Smooth muscle cell (in vitro differentiated cells): ENCODE measurements around the gene MSH3. TPM values are rescaled to one million over a fixed set of nuclear protein-coding genes. Genes with fewer than 3 reads are reported as not detected.

Experiments used
- DNase-seq: peaks from one replicate; lab custom pipeline; 2025; ENCODE audit not compliant: unreplicated experiment; lab: John Stamatoyannopoulos, UW
- H2AFZ ChIP-seq: fragments of 200-600 bp; sonication (generic); 2 replicates; pipeline ENCODE4 v1.6.0; 2016; ENCODE audit warnings: antibody characterized with exemption, low read depth, mild to moderate bottlenecking
- H3F3A ChIP-seq: fragments of 200-600 bp; sonication (generic); 2 replicates; pipeline ENCODE4 v1.6.0; 2017; ENCODE audit warnings: antibody characterized with exemption, low read depth
- H3K27ac ChIP-seq: fragments of 200-600 bp; sonication (generic); 2 replicates; pipeline ENCODE4 v1.5.1; 2016; ENCODE audit warnings: low read depth, mild to moderate bottlenecking
- H3K27me3 ChIP-seq: fragments of 200-600 bp; sonication (generic); 2 replicates; pipeline ENCODE4 v1.6.1; 2016; ENCODE audit warnings: low read depth, mild to moderate bottlenecking
- H3K36me3 ChIP-seq: fragments of 200-600 bp; sonication (generic); 2 replicates; pipeline ENCODE4 v1.5.1; 2016; ENCODE audit warnings: low read depth
- H3K4me1 ChIP-seq: fragments of 200-600 bp; sonication (generic); 2 replicates; pipeline ENCODE4 v1.5.1; 2016; ENCODE audit warnings: low read depth
- H3K4me2 ChIP-seq: fragments of 200-600 bp; sonication (generic); 2 replicates; pipeline ENCODE4 v1.6.0; 2016; ENCODE audit warnings: mild to moderate bottlenecking
- H3K4me3 ChIP-seq: fragments of 200-600 bp; sonication (generic); 2 replicates; pipeline ENCODE4 v1.5.1; 2016; ENCODE audit warnings: mild to moderate bottlenecking
- H3K79me2 ChIP-seq: fragments of 200-600 bp; sonication (generic); 2 replicates; pipeline ENCODE4 v1.6.0; 2016; ENCODE audit warnings: low read depth, mild to moderate bottlenecking
- H3K9ac ChIP-seq: fragments of 200-600 bp; sonication (generic); 2 replicates; pipeline ENCODE4 v1.6.0; 2016; ENCODE audit warnings: low read depth
- H3K9me3 ChIP-seq: fragments of 200-600 bp; sonication (generic); replicated peaks from 2 replicates; pipeline ENCODE4 v1.5.1; 2016; ENCODE audit warnings: low read depth
- H4K20me1 ChIP-seq: fragments of 200-600 bp; sonication (generic); 2 replicates; pipeline ENCODE4 v1.6.0; 2016; ENCODE audit warnings: low read depth
- WGBS: methylation state at CpG from one replicate; pipeline ENCODE4 v1.1.7; 2016; ENCODE audit warnings: low lambda C conversion rate; 5-methylcytosine and 5-hydroxymethylcytosine counted together
- polyA plus RNA-seq: library from polyadenylated mRNA; unstranded; fragments of >200 nt; fragmentation: Nextera tagmentation; extraction: Ambion mirVana; gene quantifications from 2 replicates; pipeline ENCODE4 v1.2.1, GENCODE V29; 2016
- total RNA-seq: library from RNA; depleted of rRNA; stranded (reverse); fragments of >200 nt; gene quantifications from 2 replicates; pipeline ENCODE4 v1.2.3, GENCODE V29; 2014
- TF ChIP-seq, protein P1 (sequence below): fragments of 200-600 bp; sonication (generic); IDR thresholded peaks from 2 replicates; pipeline ENCODE4 v1.5.1; 2017; ENCODE audit warnings: borderline replicate concordance, mild to moderate bottlenecking, antibody characterized with exemption; ENCODE audit not compliant: insufficient read depth, poor library complexity, severe bottlenecking

MSH3 gene
- total RNA-seq: 12.6 and 12.8 TPM in 2 replicates
- polyA plus RNA-seq: 4.7 and 5.1 TPM in 2 replicates

DNA sequence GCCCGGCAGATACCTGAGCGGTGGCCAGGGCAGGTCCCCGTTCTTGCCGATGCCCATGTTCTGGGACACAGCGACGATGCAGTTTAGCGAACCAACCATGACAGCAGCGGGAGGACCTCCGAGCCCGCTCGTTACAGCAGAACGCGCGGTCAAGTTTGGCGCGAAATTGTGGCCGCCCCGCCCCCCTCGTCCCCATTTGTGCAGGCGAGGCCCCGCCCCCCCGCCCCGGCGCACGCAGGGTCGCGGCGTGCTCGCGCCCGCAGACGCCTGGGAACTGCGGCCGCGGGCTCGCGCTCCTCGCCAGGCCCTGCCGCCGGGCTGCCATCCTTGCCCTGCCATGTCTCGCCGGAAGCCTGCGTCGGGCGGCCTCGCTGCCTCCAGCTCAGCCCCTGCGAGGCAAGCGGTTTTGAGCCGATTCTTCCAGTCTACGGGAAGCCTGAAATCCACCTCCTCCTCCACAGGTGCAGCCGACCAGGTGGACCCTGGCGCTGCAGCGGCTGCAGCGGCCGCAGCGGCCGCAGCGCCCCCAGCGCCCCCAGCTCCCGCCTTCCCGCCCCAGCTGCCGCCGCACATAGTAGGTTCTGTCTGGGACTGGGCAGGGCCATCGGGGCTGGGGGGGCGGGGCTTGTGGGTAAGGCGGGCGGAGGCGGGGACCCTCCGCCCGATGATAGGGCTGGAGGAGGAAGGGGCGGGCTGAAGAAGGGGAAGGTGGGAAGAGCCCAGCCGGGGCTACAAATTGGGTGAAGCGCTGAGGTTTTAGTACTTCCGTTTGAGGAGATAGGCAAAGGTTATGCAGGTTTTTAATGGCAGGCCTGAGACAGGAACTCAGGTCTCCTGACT is at the start of gene MSH3, which contains the start of gene DHFR:
Gene MSH3 (plus strand): TSS at position 262 of the 840 bp plus-strand sequence. CDS start 76 bp downstream, at position 338.
Gene DHFR (minus strand): TSS at position 593 of the 840 bp plus-strand sequence. CDS start 494 bp downstream, at position 99.
- Histone ChIP-seq H2AFZ (peak within 1 kb of the TSS; percentile 94), H3K9ac (peak within 1 kb of the TSS; percentile 61), H3K4me2 (peak within 1 kb of the TSS; percentile 99), H3K4me1 (peaks cover 22% of the 10 kb centered on the region), H3F3A (no peaks in the 10 kb centered on the region), H3K36me3 (peaks cover under 1% of the 10 kb centered on the region), H3K4me3 (peak within 1 kb of the TSS; percentile 98), H3K79me2 (peaks cover 8% of the 10 kb centered on the region), H3K27me3 (no peaks in the 10 kb centered on the region), H3K9me3 (no peaks in the 10 kb centered on the region), H3K27ac (peak within 1 kb of the TSS; percentile 68), H4K20me1 (peaks cover 18% of the 10 kb centered on the region)
- TF ChIP-seq, protein P1, sequence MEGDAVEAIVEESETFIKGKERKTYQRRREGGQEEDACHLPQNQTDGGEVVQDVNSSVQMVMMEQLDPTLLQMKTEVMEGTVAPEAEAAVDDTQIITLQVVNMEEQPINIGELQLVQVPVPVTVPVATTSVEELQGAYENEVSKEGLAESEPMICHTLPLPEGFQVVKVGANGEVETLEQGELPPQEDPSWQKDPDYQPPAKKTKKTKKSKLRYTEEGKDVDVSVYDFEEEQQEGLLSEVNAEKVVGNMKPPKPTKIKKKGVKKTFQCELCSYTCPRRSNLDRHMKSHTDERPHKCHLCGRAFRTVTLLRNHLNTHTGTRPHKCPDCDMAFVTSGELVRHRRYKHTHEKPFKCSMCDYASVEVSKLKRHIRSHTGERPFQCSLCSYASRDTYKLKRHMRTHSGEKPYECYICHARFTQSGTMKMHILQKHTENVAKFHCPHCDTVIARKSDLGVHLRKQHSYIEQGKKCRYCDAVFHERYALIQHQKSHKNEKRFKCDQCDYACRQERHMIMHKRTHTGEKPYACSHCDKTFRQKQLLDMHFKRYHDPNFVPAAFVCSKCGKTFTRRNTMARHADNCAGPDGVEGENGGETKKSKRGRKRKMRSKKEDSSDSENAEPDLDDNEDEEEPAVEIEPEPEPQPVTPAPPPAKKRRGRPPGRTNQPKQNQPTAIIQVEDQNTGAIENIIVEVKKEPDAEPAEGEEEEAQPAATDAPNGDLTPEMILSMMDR: peak; percentile 8
- 3% methylated on average over 30 of the region's 74 CpGs for WGBS
- peak; percentile 72 for DNase-seq

DNA sequence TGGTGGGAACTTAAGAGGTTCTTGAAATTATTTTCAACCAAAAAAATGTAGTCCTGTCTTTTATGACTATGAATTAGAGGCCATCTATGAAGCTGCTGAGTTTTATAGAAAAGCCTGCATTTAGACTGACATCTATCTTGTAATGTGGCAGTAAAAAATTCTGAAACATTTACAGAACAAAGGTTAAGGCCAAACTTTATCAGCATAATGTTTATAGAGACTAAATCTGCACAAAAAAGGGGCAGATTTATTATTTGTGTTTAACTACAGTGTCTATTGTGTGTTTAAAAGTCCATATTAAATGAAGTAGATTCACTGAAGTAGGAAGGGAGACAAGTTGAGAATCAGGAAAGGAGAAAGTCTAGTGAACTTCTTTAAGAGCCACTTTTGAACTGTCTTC is 47.1 kb upstream of the MSH3 start:
- no peaks in the 10 kb centered on the region for H3K79me2 ChIP-seq
- no peak for DNase-seq
- no peaks in the 10 kb centered on the region for H3K9me3 ChIP-seq
- H3K4me3 ChIP-seq: no peak overlapping the region
- no peak overlapping the region for H3K4me2 ChIP-seq
- no peaks in the 10 kb centered on the region for H3F3A ChIP-seq
- H3K27ac ChIP-seq: no peak overlapping the region
- H3K27me3 ChIP-seq: no peaks in the 10 kb centered on the region
- no peaks in the 10 kb centered on the region for H3K36me3 ChIP-seq
- TF ChIP-seq, protein P1: no peak
- H3K4me1 ChIP-seq: no peaks in the 10 kb centered on the region
- no peak overlapping the region for H2AFZ ChIP-seq
- H3K9ac ChIP-seq: no peak overlapping the region
- no peaks in the 10 kb centered on the region for H4K20me1 ChIP-seq

DNA sequence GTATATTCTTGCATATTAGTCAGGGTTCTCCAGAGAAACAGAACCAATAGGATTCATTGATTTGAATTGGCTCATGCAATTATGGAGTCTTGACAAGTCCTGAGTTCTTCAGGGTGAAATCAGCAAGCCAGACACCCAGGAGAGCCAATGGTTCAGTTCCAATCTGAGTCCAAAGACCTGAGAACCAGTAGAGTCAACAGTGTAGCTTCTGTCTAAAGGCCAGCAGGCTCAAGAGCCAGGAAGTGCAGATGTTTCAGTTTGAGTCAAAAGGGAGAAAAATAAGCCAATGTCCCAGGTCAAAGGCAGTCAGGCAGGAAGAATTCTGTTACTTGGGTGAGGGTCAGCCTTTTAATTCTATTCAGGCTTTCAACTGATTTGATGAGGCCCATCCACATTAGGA is 46.6 kb upstream of the MSH3 start:
- Histone ChIP-seq H3K4me3 (no peak overlapping the region), H3K27me3 (no peaks in the 10 kb centered on the region), H4K20me1 (no peaks in the 10 kb centered on the region), H3K9me3 (no peaks in the 10 kb centered on the region), H3F3A (no peaks in the 10 kb centered on the region), H3K4me2 (no peak overlapping the region), H2AFZ (no peak overlapping the region), H3K9ac (no peak overlapping the region), H3K79me2 (no peaks in the 10 kb centered on the region), H3K36me3 (no peaks in the 10 kb centered on the region), H3K27ac (no peak overlapping the region), H3K4me1 (no peaks in the 10 kb centered on the region)
- TF ChIP-seq, protein P1: no peak
- DNase-seq: no peak
